Skin of body (tissue), 3 donors: ENCODE results near the gene MTERF4. TPM values are rescaled to one million over a fixed set of nuclear protein-coding genes. Genes with fewer than 3 reads are reported as not detected.

Experiments used
- DNase-seq: peaks from one replicate; lab custom pipeline; 2025; lab: John Stamatoyannopoulos, UW
- small RNA-seq: library from RNA; depleted of rRNA; stranded (forward); fragments of <200 nt; gene quantifications from one replicate; pipeline ENCODE3, GENCODE V24; 2014; ENCODE audit warnings: low replicate concordance
- total RNA-seq: library from RNA; depleted of rRNA; stranded (reverse); fragments of >200 nt; gene quantifications from one replicate; pipeline ENCODE4 v1.2.3, GENCODE V29; 2014

Gene MTERF4
- total RNA-seq, 1 donor from 2014 or later = 37.8 TPM

DNA sequence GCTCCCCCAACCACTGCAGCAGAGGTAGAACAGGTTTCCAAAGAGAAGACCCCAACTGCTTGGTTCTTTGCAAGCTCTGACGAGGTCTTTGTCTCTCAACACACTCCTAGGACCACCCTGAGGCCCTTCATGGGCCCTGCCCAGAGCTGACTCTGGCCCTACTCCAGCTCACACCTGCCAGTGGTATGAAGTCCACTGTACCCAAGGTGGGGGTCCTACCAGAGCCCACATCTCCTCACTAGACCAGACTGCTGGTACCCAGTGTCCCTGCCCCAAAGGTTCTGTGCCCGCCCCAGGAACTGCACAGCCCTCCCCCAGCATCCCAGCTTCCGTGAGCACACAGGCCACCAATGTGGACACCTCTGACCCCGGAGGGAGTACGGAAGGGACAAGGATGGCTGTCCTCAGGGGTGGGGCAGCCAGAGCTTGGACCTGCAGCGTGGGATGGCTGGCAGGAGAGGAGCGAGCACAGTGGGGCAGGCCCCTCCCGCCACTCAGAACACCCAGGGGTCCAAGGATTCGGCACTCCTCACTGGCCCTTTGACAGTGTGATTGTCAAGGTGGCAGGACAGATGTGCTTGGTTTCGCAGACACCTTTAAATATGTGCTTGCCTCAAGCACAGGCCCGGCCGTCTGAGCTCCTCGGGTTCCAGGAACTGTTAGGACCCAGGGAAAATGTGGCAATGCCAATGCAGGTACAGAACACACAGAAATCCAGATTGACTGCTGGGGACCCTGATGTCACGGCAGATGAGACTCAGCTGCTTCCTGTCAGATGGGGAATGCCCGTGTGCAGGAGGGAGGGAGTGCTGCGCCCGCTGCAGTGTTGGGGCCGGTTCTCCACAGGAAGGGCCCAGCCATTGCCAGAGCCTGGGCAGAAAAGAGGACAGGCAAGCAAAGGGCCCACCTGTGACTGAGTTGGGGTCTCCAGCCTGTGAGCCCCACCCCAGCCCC lies 51.2 kb downstream of the MTERF4 start:
- DNase-seq = no peak

DNA sequence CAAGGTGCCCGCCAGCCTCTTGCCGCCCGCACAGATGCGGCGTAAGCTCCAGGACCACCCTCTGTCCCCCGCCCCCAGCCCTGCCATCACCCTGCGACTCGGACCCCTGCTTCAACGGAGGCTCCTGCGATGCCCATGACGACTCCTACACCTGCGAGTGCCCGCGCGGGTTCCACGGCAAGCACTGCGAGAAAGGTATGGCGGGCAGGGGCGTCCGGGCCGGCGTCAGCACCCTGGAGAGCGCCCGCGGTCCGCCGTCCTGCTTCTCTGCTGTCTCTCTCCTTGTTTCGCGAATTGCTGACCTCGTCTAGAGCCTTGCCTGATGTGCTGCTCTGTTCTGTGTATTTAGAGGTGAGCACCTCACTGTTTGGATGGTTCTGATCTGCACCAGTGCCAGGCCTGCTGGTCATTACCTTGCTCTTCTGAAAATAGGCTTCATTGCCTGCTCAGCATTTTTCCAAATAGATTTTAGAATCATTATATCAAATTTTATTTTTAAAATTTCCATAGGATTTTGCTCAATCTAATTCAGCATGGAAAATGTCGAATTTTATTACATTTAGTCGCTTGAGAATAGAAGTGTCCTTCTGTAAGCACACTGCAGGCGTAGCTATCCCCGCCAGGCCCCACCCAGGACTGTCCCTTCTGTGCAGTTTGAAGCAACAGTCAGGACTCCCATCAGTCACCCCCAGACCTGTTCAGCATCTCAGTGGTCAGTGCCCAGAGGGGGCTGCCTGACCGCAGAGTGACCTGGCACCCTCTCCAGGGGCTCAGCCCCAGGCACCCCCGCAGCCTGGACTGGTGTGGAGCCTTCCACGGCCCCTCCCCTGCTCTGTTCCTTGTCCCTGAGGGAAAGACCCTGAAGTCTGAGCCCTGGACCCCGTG lies 52.1 kb downstream of the MTERF4 start:
- DNase-seq = no peak

DNA sequence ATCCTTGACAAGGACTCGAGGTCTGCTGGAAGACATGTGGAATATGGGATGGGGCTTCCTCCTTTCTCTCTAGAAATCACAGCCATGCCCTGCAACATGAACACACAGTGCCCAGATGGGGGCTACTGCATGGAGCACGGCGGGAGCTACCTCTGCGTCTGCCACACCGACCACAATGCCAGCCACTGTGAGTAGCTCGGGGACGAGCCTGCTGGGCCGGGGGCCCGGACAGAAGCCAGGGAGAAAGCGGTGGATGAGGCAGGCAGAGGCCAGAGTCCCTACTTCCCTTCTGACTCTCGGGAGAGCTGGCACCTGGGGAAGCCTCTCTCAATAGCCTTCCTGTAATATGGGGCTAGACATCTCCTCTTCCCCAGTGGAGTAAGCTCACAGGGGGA lies 53.1 kb downstream of the MTERF4 start:
- no peak for DNase-seq

DNA sequence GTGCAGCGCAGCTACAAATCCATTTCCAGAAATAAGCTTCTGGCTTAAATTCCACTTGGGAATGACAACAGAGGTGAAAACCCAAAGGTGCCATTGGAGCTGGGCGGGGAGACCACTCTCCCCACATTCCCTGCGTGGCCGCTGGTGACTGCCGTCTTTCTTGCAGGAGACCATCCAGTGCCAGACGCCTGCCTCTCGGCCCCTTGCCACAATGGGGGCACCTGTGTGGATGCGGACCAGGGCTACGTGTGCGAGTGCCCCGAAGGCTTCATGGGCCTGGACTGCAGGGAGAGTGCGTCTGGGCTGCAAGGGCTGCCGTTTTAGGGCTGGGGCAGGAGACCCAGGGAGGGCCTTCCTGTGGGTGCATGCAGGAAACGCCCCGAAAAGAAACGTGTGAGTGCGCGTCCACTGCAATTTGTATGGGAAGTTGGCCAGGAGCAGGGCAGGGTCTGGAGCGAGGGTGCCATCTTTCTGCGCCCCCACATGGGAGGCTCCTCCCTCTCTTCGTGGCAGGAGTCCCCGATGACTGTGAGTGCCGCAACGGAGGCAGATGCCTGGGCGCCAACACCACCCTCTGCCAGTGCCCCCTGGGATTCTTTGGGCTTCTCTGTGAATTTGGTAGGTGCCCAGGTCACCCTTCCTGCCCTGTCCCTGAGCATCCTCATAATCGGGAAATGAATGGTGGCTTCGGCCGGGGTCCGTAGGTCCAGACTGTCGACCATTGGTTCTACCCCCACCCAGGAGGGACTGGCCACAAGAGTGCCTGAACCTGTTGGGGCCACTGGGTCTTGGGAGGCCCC lies 53.7 kb downstream of the MTERF4 start:
- no peak for DNase-seq

DNA sequence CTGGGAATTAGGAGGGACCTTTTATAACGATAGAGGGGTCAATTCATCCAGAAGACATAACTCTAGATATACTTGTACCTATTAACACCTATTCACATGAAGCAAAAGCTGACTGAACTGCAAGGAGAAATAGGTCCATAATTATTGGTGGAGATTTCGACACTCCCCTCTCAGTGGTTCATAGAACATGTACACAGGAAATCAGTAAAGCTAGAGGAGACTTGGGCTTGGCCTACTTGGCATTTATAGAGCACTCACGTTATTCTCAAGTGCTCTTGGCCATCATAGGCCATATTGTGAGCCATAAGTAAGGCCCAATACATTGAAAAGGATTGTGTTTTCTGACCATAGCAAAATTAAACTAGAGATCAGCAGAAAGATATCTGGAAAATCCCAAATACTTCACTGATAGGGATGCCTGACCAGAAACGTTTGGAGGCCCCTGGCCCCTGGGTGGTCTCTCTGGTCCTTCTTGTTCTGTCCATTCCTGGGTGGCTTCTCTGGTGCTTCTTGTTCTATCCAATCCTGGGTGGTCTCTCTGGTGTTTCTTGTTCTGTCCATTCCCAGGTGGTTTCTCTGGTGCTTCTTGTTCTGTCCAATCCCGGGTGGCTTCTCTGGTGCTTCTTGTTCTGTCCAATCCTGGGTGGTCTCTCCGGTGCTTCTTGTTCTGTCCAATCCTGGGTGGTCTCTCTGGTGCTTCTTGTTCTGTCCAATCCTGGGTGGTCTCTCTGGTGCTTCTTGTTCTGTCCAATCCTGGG lies 54.7 kb downstream of the MTERF4 start:
- no peak for DNase-seq

Small RNA genes lying within 50 kb of the gene (small RNA-seq; reads per million reads assigned to genes)
- not detected for gene AC005237.2

Other genes with a start within 250 kb of the MTERF4 start
- gene AGXT, start 233.5 kb downstream of the MTERF4 start, total RNA-seq = 0.10 TPM
- gene MAB21L4, start 206.1 kb downstream of the MTERF4 start, total RNA-seq = 4.5 TPM
- 0.30 TPM for gene CROCC2, start 196.0 kb downstream of the MTERF4 start, total RNA-seq
- gene SNED1, start 103.7 kb downstream of the MTERF4 start, total RNA-seq = 9.7 TPM
- 6.9 TPM for gene PASK, start 47.2 kb upstream of the MTERF4 start, total RNA-seq
- 31.3 TPM for gene PPP1R7, start 48.2 kb upstream of the MTERF4 start, total RNA-seq
- gene ANO7, start 86.4 kb upstream of the MTERF4 start, total RNA-seq = 0.79 TPM
- gene HDLBP, start 213.4 kb upstream of the MTERF4 start, total RNA-seq = 504 TPM
- gene SEPTIN2, start 213.6 kb upstream of the MTERF4 start, total RNA-seq = 354 TPM